ENCODE results near the gene LEFTY1. TPM values are rescaled to one million over a fixed set of nuclear protein-coding genes. Genes with fewer than 3 reads are reported as not detected.

LEFTY1 gene
- polyA plus RNA-seq, 3 donors: 0.13 TPM; not detected in 2

DNA sequence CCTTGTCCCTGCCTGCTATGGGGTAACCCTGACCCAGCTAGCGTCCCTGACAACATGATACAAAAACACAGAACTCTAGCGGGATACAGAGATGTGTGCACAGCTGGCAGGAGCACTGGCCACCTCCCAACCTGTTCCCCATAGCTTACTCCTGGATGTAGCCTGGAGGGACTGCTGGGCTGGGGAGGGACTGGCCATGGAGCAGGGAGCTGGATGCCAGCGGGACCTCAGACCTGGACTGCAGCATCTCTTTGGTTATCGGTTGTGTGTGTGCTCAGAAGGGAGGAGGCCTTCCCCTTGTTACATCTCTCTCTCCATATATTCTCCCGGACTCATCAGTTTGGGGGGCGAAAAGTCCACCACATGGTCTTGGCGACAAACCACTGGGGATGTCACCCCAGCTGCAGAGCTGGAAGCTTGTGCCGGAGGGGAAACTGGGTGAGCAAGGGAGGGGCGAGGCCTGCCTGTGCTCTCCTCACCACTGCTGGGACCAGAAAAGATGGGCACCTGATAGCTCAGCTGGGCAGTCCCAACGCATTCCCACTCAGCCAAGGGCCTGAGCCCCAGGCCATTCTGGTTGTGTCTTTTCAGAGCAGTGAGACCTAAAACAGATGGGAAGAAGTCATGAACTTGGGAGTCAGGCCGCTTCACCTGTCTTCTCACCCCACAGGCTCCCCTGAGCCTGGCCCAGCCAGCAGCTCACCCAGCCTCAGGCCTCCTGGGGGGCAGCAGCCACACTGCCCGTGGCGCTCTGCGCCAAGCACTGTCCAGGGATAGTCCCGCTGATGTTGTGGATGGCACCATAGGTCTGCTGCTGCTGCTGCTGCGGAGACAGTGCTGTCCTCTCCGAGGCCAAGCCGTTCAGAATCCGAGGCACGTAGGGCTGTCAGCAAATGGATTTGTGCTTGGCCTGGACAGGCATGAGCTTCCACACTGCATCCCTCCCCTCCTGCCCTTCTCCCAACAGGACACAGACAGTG lies 42.3 kb downstream of the LEFTY1 start:
- H4K20me1 ChIP-seq (ENCODE audit: insufficient read depth, low read length): no peaks in the 10 kb centered on the region
- TF ChIP-seq CTCF (IDR thresholded peaks at IDR 0.05): no peak
- no peak for DNase-seq
- H3K9me3 ChIP-seq (replicated peaks in 1 of 2; ENCODE audit: control insufficient read depth in 1 of 2, insufficient read depth in 1 of 2, low read length in 2 of 2): no peaks in the 10 kb centered on the region
- Mint-ChIP-seq H3K27ac (peak overlapping the region in 2 of 7 donors; percentile 10 to 25), H3K36me3 (peaks cover 42 to 67% of the 10 kb centered on the region in 2 donors), H3K9me3 (no peaks in the 10 kb centered on the region), H3K27me3 (ENCODE audit: low read depth in 3 of 3) (peaks cover 0 to 2% (median 0%) of the 10 kb centered on the region in 3 donors), H3K4me3 (no peak overlapping the region), H3K4me1 (peaks cover 24% of the 10 kb centered on the region)
- no peaks in the 10 kb centered on the region for H3K79me2 ChIP-seq (ENCODE audit: insufficient read depth, low read length)
- peaks cover 20 to 50% of the 10 kb centered on the region in 2 donors for H3K36me3 ChIP-seq (replicated peaks in 1 of 2; ENCODE audit: control insufficient read depth in 1 of 2, insufficient read depth in 2 of 2, low read length in 2 of 2)
- no peak overlapping the region for H3K27ac ChIP-seq (ENCODE audit: low read depth in 1 of 2, low read length in 2 of 2)
- H2AFZ ChIP-seq (ENCODE audit: insufficient read depth, low read depth, low read length, poor library complexity, severe bottlenecking): no peak overlapping the region
- no peak overlapping the region for H3K4me2 ChIP-seq (replicated peaks; ENCODE audit: extremely low read depth, low read length, poor library complexity, severe bottlenecking)
- WGBS (ENCODE audit: insufficient coverage): 98% methylated on average over 14 of the region's 20 CpGs
- intact Hi-C loops (cut with micrococcal nuclease): no loop called here
- peaks cover 14% of the 10 kb centered on the region in 2 donors for H3K4me1 ChIP-seq (ENCODE audit: control insufficient read depth in 1 of 2, insufficient read depth in 2 of 2, low read length in 2 of 2)
- H3K4me3 ChIP-seq (replicated peaks in 1 of 3; ENCODE audit: low read depth in 2 of 3, low read length in 3 of 3): no peak overlapping the region
- no peak overlapping the region for H3K9ac ChIP-seq (ENCODE audit: insufficient read depth, low read length, poor library complexity, severe bottlenecking)
- H3K27me3 ChIP-seq (ENCODE audit: control insufficient read depth in 2 of 2, insufficient read depth in 2 of 2, low read length in 2 of 2): no peaks in the 10 kb centered on the region

DNA sequence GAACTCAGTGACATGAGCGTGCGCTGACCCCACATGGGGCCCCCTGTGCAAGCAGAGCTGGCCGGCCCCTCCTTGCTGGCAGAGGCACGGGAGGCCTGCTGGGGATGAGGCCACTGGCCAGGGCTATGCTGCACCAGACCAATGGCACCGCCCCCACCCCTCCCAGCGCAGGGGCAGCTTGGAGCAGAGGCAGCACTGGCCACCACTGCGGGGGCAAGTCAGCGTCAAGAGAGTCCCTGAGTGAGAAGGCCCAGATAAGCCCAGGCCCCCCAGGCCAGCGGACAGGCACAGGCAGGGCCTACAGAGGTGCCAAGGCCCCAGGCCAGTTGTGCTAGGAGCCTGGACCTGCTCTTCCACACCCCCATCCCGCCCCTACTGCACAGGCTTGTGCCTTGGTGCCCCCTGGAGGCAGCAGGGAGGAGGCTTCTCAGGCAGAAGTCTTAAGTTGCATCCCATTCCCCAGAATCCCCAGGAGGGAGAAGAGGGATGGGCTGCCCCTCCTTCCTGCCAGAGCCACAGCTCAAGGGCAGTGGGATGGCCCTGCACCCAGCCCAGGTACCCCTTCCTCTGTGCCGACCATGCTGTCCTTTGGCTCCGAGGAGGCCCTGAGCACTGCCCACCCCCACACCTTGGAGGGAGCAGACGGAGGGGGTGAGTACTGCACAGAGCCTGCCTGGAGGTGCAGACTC lies 43.2 kb downstream of the LEFTY1 start:
- Histone ChIP-seq H3K36me3 (replicated peaks in 1 of 2; ENCODE audit: control insufficient read depth in 1 of 2, insufficient read depth in 2 of 2, low read length in 2 of 2) (peaks cover 20 to 50% of the 10 kb centered on the region in 2 donors), H2AFZ (ENCODE audit: insufficient read depth, low read depth, low read length, poor library complexity, severe bottlenecking) (no peak overlapping the region), H3K79me2 (ENCODE audit: insufficient read depth, low read length) (no peaks in the 10 kb centered on the region), H3K4me3 (replicated peaks in 1 of 3; ENCODE audit: low read depth in 2 of 3, low read length in 3 of 3) (no peak overlapping the region), H3K9me3 (replicated peaks in 1 of 2; ENCODE audit: control insufficient read depth in 1 of 2, insufficient read depth in 1 of 2, low read length in 2 of 2) (no peaks in the 10 kb centered on the region), H3K27me3 (ENCODE audit: control insufficient read depth in 2 of 2, insufficient read depth in 2 of 2, low read length in 2 of 2) (no peaks in the 10 kb centered on the region), H4K20me1 (ENCODE audit: insufficient read depth, low read length) (no peaks in the 10 kb centered on the region), H3K27ac (ENCODE audit: low read depth in 1 of 2, low read length in 2 of 2) (no peak overlapping the region), H3K4me1 (ENCODE audit: control insufficient read depth in 1 of 2, insufficient read depth in 2 of 2, low read length in 2 of 2) (peaks cover 13% of the 10 kb centered on the region in 2 donors), H3K4me2 (replicated peaks; ENCODE audit: extremely low read depth, low read length, poor library complexity, severe bottlenecking) (no peak overlapping the region), H3K9ac (ENCODE audit: insufficient read depth, low read length, poor library complexity, severe bottlenecking) (no peak overlapping the region)
- intact Hi-C loops (cut with micrococcal nuclease): no loop called here
- WGBS (ENCODE audit: insufficient coverage): 91% methylated on average over 8 of the region's 13 CpGs
- peaks cover 36 to 65% of the 10 kb centered on the region in 2 donors for H3K36me3 Mint-ChIP-seq
- H3K4me3 Mint-ChIP-seq: peak overlapping the region in 1 of 2 donors; percentile 41
- TF ChIP-seq CTCF (IDR thresholded peaks at IDR 0.05): peak; percentile 20
- H3K27me3 Mint-ChIP-seq (ENCODE audit: low read depth in 3 of 3): peaks cover 0 to 2% (median 0%) of the 10 kb centered on the region in 3 donors
- H3K27ac Mint-ChIP-seq: peak overlapping the region in 2 of 7 donors; percentile 42 to 50
- peak; percentile 9 to 20 (median 12) for DNase-seq
- H3K4me1 Mint-ChIP-seq: peaks cover 24% of the 10 kb centered on the region
- H3K9me3 Mint-ChIP-seq: no peaks in the 10 kb centered on the region

Measured in CD14-positive monocyte (primary cell).